ENCODE results near the gene TLX2.

Gene TLX2

GRCh38 chr2:74481961-74482800, 32.1 kb upstream of the TLX2 start (continued):
- peak; percentile 78 for TF ChIP-seq PBX3 (CRISPR knock-in tag; IDR thresholded peaks at IDR 0.05)
- no peak for TF ChIP-seq SCRT2 (tag by site-specific recombination; IDR thresholded peaks at IDR 0.05)
- TF ChIP-seq, protein P1, sequence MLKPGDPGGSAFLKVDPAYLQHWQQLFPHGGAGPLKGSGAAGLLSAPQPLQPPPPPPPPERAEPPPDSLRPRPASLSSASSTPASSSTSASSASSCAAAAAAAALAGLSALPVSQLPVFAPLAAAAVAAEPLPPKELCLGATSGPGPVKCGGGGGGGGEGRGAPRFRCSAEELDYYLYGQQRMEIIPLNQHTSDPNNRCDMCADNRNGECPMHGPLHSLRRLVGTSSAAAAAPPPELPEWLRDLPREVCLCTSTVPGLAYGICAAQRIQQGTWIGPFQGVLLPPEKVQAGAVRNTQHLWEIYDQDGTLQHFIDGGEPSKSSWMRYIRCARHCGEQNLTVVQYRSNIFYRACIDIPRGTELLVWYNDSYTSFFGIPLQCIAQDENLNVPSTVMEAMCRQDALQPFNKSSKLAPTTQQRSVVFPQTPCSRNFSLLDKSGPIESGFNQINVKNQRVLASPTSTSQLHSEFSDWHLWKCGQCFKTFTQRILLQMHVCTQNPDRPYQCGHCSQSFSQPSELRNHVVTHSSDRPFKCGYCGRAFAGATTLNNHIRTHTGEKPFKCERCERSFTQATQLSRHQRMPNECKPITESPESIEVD (tag by site-specific recombination; IDR thresholded peaks at IDR 0.05) = no peak
- no peak for TF ChIP-seq ZNF658 (tag by site-specific recombination; IDR thresholded peaks at IDR 0.05)
- TF ChIP-seq, protein P2, sequence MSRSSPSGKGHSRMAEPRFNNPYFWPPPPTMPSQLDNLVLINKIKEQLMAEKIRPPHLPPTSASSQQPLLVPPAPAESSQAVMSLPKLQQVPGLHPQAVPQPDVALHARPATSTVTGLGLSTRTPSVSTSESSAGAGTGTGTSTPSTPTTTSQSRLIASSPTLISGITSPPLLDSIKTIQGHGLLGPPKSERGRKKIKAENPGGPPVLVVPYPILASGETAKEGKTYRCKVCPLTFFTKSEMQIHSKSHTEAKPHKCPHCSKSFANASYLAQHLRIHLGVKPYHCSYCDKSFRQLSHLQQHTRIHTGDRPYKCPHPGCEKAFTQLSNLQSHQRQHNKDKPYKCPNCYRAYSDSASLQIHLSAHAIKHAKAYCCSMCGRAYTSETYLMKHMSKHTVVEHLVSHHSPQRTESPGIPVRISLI (tag by site-specific recombination; IDR thresholded peaks at IDR 0.05) = no peak
- peak; percentile 25; the same call in 1 of the 2 replicates for TF ChIP-seq ZBTB48 (tag by site-specific recombination; IDR thresholded peaks at IDR 0.05)
- TF ChIP-seq, protein P3, sequence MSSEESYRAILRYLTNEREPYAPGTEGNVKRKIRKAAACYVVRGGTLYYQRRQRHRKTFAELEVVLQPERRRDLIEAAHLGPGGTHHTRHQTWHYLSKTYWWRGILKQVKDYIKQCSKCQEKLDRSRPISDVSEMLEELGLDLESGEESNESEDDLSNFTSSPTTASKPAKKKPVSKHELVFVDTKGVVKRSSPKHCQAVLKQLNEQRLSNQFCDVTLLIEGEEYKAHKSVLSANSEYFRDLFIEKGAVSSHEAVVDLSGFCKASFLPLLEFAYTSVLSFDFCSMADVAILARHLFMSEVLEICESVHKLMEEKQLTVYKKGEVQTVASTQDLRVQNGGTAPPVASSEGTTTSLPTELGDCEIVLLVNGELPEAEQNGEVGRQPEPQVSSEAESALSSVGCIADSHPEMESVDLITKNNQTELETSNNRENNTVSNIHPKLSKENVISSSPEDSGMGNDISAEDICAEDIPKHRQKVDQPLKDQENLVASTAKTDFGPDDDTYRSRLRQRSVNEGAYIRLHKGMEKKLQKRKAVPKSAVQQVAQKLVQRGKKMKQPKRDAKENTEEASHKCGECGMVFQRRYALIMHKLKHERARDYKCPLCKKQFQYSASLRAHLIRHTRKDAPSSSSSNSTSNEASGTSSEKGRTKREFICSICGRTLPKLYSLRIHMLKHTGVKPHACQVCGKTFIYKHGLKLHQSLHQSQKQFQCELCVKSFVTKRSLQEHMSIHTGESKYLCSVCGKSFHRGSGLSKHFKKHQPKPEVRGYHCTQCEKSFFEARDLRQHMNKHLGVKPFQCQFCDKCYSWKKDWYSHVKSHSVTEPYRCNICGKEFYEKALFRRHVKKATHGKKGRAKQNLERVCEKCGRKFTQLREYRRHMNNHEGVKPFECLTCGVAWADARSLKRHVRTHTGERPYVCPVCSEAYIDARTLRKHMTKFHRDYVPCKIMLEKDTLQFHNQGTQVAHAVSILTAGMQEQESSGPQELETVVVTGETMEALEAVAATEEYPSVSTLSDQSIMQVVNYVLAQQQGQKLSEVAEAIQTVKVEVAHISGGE (tag by site-specific recombination; conservative IDR thresholded peaks at IDR 0.05; ENCODE audit: low read depth) = no peak
- TF ChIP-seq REST (tag by site-specific recombination; IDR thresholded peaks at IDR 0.05) = no peak
- TF ChIP-seq ZNF585B (tag by site-specific recombination; IDR thresholded peaks at IDR 0.05) = no peak
- peak; percentile 71 for TF ChIP-seq ZFP37 (tag by site-specific recombination; IDR thresholded peaks at IDR 0.05)
- TF ChIP-seq ZNF776 (tag by site-specific recombination; IDR thresholded peaks at IDR 0.05; ENCODE audit: borderline replicate concordance) = no peak
- TF ChIP-seq GLIS2 (tag by site-specific recombination; IDR thresholded peaks at IDR 0.05) = peak; percentile 85
- TF ChIP-seq, protein P4, sequence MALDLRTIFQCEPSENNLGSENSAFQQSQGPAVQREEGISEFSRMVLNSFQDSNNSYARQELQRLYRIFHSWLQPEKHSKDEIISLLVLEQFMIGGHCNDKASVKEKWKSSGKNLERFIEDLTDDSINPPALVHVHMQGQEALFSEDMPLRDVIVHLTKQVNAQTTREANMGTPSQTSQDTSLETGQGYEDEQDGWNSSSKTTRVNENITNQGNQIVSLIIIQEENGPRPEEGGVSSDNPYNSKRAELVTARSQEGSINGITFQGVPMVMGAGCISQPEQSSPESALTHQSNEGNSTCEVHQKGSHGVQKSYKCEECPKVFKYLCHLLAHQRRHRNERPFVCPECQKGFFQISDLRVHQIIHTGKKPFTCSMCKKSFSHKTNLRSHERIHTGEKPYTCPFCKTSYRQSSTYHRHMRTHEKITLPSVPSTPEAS (tag by site-specific recombination; IDR thresholded peaks at IDR 0.05) = no peak; the same call in 1 of the 2 replicates

Measured in HEK293 (cell line).